Motor neuron (in vitro differentiated cells): ENCODE data around the gene TMEM163. TPM values are rescaled to one million over a fixed set of nuclear protein-coding genes. Genes with fewer than 3 reads are reported as not detected.
"Not testable (repeated sequence)": the region's sequence is repeated elsewhere in the genome, so short reads cannot be mapped to it uniquely, and the experiment has no call there.

Source experiments
- ATAC-seq, 8 experiments: fragments of 200-7000 bp; cut with Tn5 transposase; replicated peaks in 6 of 8; 2 replicates each; pipeline ENCODE4 v1.8.0; 2021; ENCODE audit warnings: mild to moderate bottlenecking in 8 of 8, moderate library complexity in 8 of 8
- H3K27ac ChIP-seq, 2 donors: fragments of 250-450 bp; sonication (Bioruptor Pico); 2 replicates each; pipeline ENCODE4 v1.9.0; 2021; ENCODE audit warnings: antibody characterized with exemption in 2 of 2, mild to moderate bottlenecking in 2 of 2, moderate library complexity in 1 of 2
- H3K4me1 ChIP-seq, 2 donors: fragments of 250-450 bp; sonication (Bioruptor Pico); replicated peaks in 1 of 2; 2 replicates each; pipeline ENCODE4 v1.6.1; 2021; ENCODE audit warnings: antibody characterized with exemption in 2 of 2, mild to moderate bottlenecking in 2 of 2, moderate library complexity in 1 of 2
- H3K4me3 ChIP-seq, 5 donors: fragments of 250-450 bp; sonication (Bioruptor Pico); 2 replicates each; pipeline ENCODE4 v1.9.0; 2021; ENCODE audit warnings: antibody characterized with exemption in 5 of 5, mild to moderate bottlenecking in 5 of 5, moderate library complexity in 4 of 5
- WGBS, 10 experiments: fragments of 450-650 bp; shearing (Covaris generic); methylation state at CpG; one replicate each; pipeline ENCODE4 v1.0.0; 2022; 5-methylcytosine and 5-hydroxymethylcytosine counted together
- in situ Hi-C, 9 experiments: fragments of 400-800 bp; cut with MboI; loops; one replicate each; pipeline ENCODE4 v1.15.0; 2021; ENCODE audit warnings: low sequenced_read_pairs in 9 of 9, low pct_unique_long_range_greater_than_20kb in 2 of 9; ENCODE audit not compliant: unreplicated experiment in 9 of 9
- total RNA-seq, 8 experiments: library from RNA; unstranded; fragments of 300-600 nt; gene quantifications; 2 replicates each; pipeline versions ENCODE4 v1.2.3 to v1.2.4, GENCODE V29; 2022

The TMEM163 gene
- total RNA-seq, 8 experiments from 2014 or later: 0.31 to 11.2 (median 0.87) TPM

DNA sequence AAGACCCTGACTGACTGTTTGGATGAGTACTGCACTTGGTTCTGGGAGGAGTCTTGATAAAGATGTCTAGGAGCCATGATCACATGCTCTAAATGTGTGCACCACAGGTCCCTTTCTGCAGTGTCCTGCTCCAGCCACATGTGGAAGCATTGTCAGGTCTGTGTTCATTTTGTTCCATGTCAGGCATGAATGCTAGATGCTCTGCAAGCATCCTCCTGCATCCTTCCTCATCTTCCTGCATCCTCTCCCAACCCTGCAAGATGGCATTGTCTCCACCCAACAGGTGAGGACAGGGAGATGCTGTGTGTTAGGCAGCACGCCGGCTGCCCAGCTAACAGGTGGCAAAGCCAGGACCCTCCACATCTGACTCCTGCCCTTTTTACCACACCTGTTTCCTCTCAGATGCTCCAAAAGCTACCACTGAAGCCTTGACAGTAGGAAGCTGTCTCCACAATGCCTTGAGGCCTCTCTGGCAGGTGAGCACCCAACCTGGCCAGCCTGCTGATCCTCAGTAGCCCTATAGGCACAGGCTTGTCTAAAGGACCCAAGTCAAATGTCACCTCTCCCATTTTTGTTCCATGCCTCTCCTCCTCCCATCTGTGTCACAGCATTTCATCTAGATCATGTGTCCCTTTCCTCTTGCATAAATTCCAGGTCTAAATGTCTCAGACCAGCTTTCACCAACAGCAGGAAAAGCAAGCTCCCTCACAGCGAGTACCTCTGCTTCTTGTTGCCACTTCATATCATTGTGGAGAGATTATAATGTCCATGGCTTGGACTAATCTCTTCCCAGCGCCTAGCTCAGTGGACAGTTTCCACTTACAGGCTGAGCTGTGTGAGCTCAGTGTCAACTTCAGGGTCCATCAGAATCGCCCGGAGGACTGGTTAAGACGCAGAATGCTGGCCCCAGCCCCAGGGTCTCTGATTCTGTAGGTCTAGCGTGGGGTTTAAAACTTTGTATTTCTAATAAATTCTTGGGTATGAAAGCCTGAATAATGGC lies 55.0 kb downstream of the TMEM163 start:
- H3K27ac ChIP-seq: no peak overlapping the region
- ATAC-seq: no peak
- no peak overlapping the region for H3K4me3 ChIP-seq
- WGBS, 10 experiments: 0 to 100% (median 86%) methylated on average over 2 to 7 of the region's 8 CpGs; no CpG with 5 or more reads in 2 of the 10 experiments
- no peaks in the 10 kb centered on the region for H3K4me1 ChIP-seq
- in situ Hi-C loops: no loop called here

DNA sequence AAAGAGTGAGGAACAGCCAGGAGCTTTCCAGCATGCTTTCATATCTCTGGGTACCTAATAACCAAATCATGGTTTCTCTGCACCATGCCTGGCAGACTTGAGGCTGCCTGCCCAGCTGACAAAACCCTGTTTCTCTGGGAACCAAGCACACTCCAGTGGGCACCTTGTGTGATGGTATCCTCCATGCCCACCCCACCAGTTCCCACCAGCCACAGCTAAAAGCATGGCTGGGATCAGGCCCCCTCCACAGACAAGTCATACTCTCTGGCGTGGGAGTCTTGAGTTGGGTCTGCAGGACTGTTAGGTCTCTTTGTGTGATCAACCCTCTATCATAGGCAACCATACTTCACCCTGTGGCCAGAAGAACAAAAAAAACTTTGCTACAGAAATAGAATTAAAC lies 56.0 kb downstream of the TMEM163 start:
- WGBS, 10 experiments: 13 to 83% (median 80%) methylated on average over 1 of the region's 1 CpG; no CpG with 5 or more reads in 7 of the 10 experiments
- H3K27ac ChIP-seq: no peak overlapping the region
- ATAC-seq: no peak
- no peak overlapping the region for H3K4me3 ChIP-seq
- H3K4me1 ChIP-seq: no peaks in the 10 kb centered on the region
- in situ Hi-C loops: no loop called here

DNA sequence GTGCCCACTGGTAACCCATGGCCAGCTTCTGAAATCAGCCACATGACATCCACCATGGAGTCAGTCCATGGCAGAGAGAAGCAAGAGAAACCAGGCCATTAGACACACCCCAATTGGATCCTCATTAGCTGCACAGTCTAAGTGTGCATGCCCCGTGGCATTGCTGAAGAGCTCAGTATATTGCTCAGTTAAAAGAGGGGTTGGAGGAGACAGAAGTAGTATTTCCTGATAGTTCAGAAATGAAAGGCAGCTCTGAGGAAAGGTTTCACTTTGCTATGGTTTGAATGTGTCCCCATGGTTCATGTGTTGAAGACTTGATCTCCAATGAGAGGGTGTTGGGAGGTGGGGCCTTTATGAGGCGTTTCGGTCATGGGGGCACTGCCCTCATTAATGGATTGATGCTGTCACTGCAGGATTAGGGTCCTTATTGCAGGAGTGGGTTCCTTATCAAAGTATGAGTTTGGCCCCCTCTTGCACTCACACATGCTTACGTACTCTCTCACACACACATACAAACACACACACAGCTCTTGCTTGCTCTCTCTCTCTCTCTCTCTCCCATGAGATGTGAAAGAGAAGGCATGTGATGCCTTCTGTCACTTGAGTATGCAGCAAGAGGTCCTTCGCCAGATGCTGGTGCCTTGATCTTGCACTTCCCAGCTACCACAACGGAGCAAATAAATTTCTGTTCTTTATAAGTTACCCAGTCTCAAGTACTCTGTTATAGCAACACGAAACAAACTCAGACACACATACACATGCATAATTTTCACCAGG lies 58.0 kb downstream of the TMEM163 start:
- H3K4me1 ChIP-seq: no peaks in the 10 kb centered on the region
- in situ Hi-C loops: no loop called here
- no peak overlapping the region for H3K27ac ChIP-seq
- ATAC-seq: no peak
- WGBS, 10 experiments: 0 to 94% (median 65%) methylated on average over 1 to 5 of the region's 7 CpGs; no CpG with 5 or more reads in 3 of the 10 experiments
- H3K4me3 ChIP-seq: no peak overlapping the region

GRCh38 chr2:134659724-134660123 lies 59.1 kb downstream of the TMEM163 start:
- Histone ChIP-seq H3K4me1 (no peaks in the 10 kb centered on the region), H3K27ac (no peak overlapping the region), H3K4me3 (no peak overlapping the region)
- in situ Hi-C loops: no loop called here
- 0 to 100% (median 0%) methylated on average over 1 to 2 of the region's 2 CpGs; no CpG with 5 or more reads in 4 of the 10 experiments for WGBS, 10 experiments
- no peak for ATAC-seq

GRCh38 chr2:134657650-134658250 lies 61.0 kb downstream of the TMEM163 start:
- 15 to 100% (median 75%) methylated on average over 2 to 11 of the region's 12 CpGs; no CpG with 5 or more reads in 1 of the 10 experiments for WGBS, 10 experiments
- no peaks in the 10 kb centered on the region for H3K4me1 ChIP-seq
- in situ Hi-C loops: no loop called here
- H3K27ac ChIP-seq: no peak overlapping the region
- no peak overlapping the region for H3K4me3 ChIP-seq
- no peak for ATAC-seq

GRCh38 chr2:134656391-134656790 lies 62.4 kb downstream of the TMEM163 start:
- ATAC-seq, H3K4me3 ChIP-seq, H3K27ac ChIP-seq, H3K4me1 ChIP-seq, in situ Hi-C loops: not testable (repeated sequence)
- WGBS, 10 experiments: no CpG with 5 or more reads among the region's 15 CpGs

GRCh38 chr2:134648586-134648985 lies 70.2 kb downstream of the TMEM163 start:
- H3K27ac ChIP-seq: no peak overlapping the region
- in situ Hi-C loops: no loop called here
- no peaks in the 10 kb centered on the region for H3K4me1 ChIP-seq
- ATAC-seq: peak in 7 of 8 experiments; percentile 25 to 79 (median 64)
- WGBS, 10 experiments: 7 to 93% (median 51%) methylated on average over 2 to 5 of the region's 5 CpGs
- H3K4me3 ChIP-seq: no peak overlapping the region

- WGBS, 10 experiments: 20 to 100% (median 57%) methylated on average over 1 to 9 of the region's 10 CpGs; no CpG with 5 or more reads in 3 of the 10 experiments
- H3K4me3 ChIP-seq: no peak overlapping the region
- ATAC-seq: no peak
- in situ Hi-C loops: no loop called here
- no peaks in the 10 kb centered on the region for H3K4me1 ChIP-seq
- no peak overlapping the region for H3K27ac ChIP-seq
These were observed 71.1 kb downstream of the TMEM163 start for GRCh38 chr2:134647607-134648256.

DNA sequence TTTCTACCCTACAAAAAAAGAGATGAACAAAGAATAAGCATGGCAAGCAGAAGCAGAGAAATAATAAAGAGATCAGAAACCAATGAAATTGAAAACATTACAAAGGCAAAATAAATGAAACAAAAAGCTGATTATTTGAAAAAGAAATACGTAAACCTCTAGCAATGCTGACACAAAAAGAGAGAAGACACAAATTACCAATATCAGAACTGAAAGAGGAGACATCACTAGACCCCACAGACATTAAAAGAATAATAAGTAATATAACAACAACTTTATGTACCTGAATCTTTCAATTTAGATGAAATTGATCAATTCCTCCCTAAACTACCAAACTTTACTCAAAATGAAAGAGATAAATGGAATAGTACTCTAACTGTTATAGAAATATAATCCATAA lies 75.9 kb downstream of the TMEM163 start:
- 3 to 100% (median 53%) methylated on average over 1 of the region's 1 CpG; no CpG with 5 or more reads in 2 of the 10 experiments for WGBS, 10 experiments
- Histone ChIP-seq H3K27ac (no peak overlapping the region), H3K4me1 (no peaks in the 10 kb centered on the region), H3K4me3 (no peak overlapping the region)
- in situ Hi-C loops: no loop called here
- no peak for ATAC-seq

GRCh38 chr2:134640494-134640893 lies 78.3 kb downstream of the TMEM163 start:
- in situ Hi-C loops: no loop called here
- H3K27ac ChIP-seq: no peak overlapping the region
- H3K4me1 ChIP-seq: no peaks in the 10 kb centered on the region
- H3K4me3 ChIP-seq: no peak overlapping the region
- ATAC-seq: no peak
- WGBS, 10 experiments: 0 to 100% (median 70%) methylated on average over 1 to 4 of the region's 4 CpGs; no CpG with 5 or more reads in 3 of the 10 experiments

DNA sequence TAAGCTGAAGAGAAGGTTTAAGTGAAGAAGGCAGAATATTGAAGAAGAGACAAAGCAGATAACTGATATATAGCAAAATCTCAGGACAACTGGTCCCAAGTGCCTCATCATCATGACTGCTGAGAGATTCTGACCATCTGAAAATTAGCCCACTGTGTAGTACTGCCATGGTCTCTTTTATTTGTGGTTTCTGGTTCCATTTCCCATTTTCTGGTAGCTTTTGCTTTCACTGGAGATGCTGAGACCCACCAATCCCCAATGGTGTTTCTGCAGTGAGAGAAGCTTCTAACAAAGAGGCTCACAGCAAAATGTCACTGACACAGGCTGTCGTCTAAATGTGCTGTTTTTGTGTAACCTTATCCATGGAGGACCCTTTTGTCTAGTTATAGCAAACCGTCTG lies 79.5 kb downstream of the TMEM163 start:
- H3K27ac ChIP-seq: no peak overlapping the region
- ATAC-seq: no peak
- H3K4me1 ChIP-seq: no peaks in the 10 kb centered on the region
- H3K4me3 ChIP-seq: no peak overlapping the region
- in situ Hi-C loops: no loop called here
- WGBS, 10 experiments: 0 to 100% (median 49%) methylated on average over 1 to 2 of the region's 2 CpGs; no CpG with 5 or more reads in 1 of the 10 experiments

GRCh38 chr2:134636714-134637113 lies 82.1 kb downstream of the TMEM163 start:
- no peaks in the 10 kb centered on the region for H3K4me1 ChIP-seq
- no peak overlapping the region for H3K4me3 ChIP-seq
- H3K27ac ChIP-seq: no peak overlapping the region
- in situ Hi-C loops: no loop called here
- WGBS, 10 experiments: 0 to 100% (median 53%) methylated on average over 1 of the region's 1 CpG; no CpG with 5 or more reads in 4 of the 10 experiments
- ATAC-seq: no peak
